ENCODE data around the gene MEGF6.

MEGF6 gene

GRCh38 chr1:3611170-3612019 lies at the start of gene MEGF6:
MEGF6 (minus strand) TSS chr1:3611508; CDS start chr1:3611268, 240 bp downstream.
- no peak for DNase-seq (ENCODE audit: low read depth in 2 of 2)

GRCh38 chr1:3660704-3661103 lies 49.4 kb upstream of the MEGF6 start:
- no peak for DNase-seq (ENCODE audit: low read depth in 2 of 2)

- DNase-seq (ENCODE audit: low read depth in 2 of 2), result no peak
These were observed 47.8 kb upstream of the MEGF6 start for GRCh38 chr1:3659093-3659492.

GRCh38 chr1:3658231-3658615 lies 46.9 kb upstream of the MEGF6 start:
- DNase-seq (ENCODE audit: low read depth in 2 of 2), result no peak

- DNase-seq (ENCODE audit: low read depth in 2 of 2), result no peak
These were observed 46.4 kb upstream of the MEGF6 start for GRCh38 chr1:3657578-3658230.

GRCh38 chr1:3657096-3657475 lies 45.8 kb upstream of the MEGF6 start:
- no peak for DNase-seq (ENCODE audit: low read depth in 2 of 2)

GRCh38 chr1:3656450-3657095 lies 45.3 kb upstream of the MEGF6 start:
- no peak for DNase-seq (ENCODE audit: low read depth in 2 of 2)

GRCh38 chr1:3654549-3655281 lies 43.4 kb upstream of the MEGF6 start:
- DNase-seq (ENCODE audit: low read depth in 2 of 2), result no peak

- DNase-seq (ENCODE audit: low read depth in 2 of 2), result no peak
These were observed 41.9 kb upstream of the MEGF6 start for GRCh38 chr1:3653286-3653618.

GRCh38 chr1:3652548-3653285 lies 41.4 kb upstream of the MEGF6 start:
- no peak for DNase-seq (ENCODE audit: low read depth in 2 of 2)

- no peak for DNase-seq (ENCODE audit: low read depth in 2 of 2)
These were observed 40.7 kb upstream of the MEGF6 start, which contains the start of gene TP73 for GRCh38 chr1:3651930-3652547. TP73 (plus strand) TSS chr1:3652516; CDS start chr1:3682366, 29,850 bp downstream.

- no peak for DNase-seq (ENCODE audit: low read depth in 2 of 2)
These were observed 40.0 kb upstream of the MEGF6 start for GRCh38 chr1:3651026-3651929.

- no peak for DNase-seq (ENCODE audit: low read depth in 2 of 2)
These were observed 39.1 kb upstream of the MEGF6 start for GRCh38 chr1:3650248-3651025.

- peak; percentile 67 to 75 for DNase-seq (ENCODE audit: low read depth in 2 of 2)
These were observed 38.3 kb upstream of the MEGF6 start, which contains the start of gene WRAP73 for GRCh38 chr1:3649342-3650247. WRAP73 (minus strand) TSS chr1:3650103; CDS start chr1:3649999, 104 bp downstream.

- DNase-seq (ENCODE audit: low read depth in 2 of 2), result no peak
These were observed 35.3 kb upstream of the MEGF6 start for GRCh38 chr1:3646596-3646995.

GRCh38 chr1:3645666-3646355 lies 34.5 kb upstream of the MEGF6 start:
- DNase-seq (ENCODE audit: low read depth in 2 of 2), result no peak

- DNase-seq (ENCODE audit: low read depth in 2 of 2), result no peak
These were observed 33.9 kb upstream of the MEGF6 start for GRCh38 chr1:3645247-3645646.
